ENCODE results near the gene MAPK8IP3.

GRCh38 chr16:1764971-1765370 is 59.0 kb downstream of the MAPK8IP3 start:
- TF ChIP-seq CTCF (conservative IDR thresholded peaks at IDR 0.05; ENCODE audit: low read length) (no peak), EZH2phosphoT487 (IDR thresholded peaks at IDR 0.05; ENCODE audit: borderline replicate concordance) (no peak)

Data from Loucy (cell line).